ENCODE data around the gene SDK2.

The SDK2 gene

GRCh38 chr17:73356561-73357170, 287.6 kb downstream of the SDK2 start:
- DNase-seq = no peak

DNA sequence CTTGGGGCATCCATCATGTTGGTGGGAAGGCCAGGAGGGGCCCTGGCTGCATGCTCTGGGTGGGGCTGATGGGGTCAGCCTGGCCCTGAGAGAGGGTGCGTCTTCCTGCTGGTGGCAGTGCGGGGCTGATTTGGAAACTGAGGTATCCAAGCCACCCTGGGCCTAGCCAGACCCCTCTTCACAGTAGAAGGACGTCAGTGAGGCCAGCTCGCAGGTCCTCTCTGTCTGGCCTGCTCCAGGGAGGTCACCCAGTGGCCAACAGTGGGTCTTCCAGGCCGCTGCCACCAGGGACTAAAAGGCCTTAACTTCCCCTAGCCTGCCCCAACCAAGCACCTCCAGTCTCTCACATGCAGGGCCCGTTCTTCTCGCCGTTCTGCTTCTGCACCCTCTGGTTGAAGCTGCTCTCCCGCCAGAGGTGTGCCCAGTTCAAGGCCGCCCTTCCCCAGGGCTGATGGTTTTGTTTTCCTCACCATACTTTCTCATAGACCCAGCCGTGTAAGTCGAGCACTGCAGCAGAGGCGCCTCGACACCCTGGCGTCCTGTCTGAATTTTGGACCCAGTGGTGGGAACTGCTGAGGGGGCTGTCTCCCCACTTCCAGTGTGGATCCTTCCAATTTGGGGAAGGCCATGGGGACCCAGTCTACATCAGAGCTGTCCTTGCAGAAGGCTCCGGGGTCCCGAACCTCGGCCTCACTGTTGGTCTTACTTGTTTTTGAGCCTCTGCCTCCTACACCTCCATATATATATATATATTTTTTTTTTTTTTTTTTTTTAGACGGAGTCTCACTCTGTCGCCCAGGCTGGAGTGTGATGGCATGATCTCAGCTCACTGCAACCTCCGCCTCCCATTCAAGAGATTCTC, 289.6 kb downstream of the SDK2 start:
- no peak for DNase-seq

DNA sequence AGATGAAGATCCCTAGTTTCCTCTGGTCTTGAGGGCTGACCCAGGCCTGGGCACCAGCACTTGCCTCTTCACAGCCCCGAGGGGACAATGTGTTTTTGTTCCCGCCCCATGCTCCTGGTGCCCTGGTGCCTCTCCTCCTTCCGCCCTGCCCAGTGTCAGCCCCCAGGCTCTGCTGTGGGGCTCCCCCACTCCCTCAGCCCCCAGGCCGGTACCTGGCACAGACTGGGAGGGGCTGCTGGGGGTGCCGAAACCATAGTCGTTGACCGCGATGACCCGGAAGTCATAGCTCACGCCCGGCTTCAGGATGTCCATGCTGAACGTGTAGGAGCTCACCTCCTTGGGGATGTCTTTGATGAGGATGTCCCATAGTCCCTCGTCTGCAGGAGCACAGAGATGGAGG, 292.0 kb downstream of the SDK2 start:
- DNase-seq = no peak

DNA sequence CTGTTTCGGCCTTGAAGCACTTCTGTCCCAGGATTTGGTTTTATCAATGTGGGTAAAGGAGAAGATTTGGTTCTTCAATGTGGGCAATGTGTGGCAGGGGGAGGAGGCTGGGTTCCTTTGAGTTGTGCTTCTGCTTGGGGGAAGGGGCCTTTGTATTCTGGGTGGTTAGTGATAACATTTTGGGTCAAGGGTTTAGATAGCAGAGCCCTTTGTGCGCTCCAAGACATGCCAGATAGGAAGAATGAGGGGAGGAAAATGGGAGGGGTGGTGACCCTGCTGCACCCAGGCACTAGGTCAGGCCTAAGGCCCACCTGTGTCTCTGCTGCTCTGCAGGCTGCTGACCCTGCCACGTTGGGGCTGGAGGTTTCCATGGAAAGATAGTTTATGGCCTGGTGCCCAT, 292.5 kb downstream of the SDK2 start:
- no peak for DNase-seq

DNA sequence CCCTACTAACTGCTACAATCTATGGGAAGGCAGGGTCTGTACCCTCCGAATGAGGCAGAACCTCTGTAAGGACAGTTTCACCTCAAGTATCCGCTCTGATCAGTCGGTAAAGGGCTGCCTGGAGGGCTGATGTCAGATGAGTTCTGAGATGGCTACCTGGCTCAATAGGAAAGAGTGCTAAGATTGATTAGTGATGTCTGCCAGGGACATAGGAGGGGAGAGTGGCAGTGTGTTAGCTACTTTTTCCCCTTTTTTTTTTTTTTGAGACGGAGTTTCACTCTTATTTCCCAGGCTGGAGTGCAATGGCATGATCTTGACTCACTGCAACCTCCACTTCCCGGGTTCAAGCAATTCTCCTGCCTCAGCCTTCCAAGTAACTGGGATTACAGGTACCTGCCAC, 293.4 kb downstream of the SDK2 start:
- no peak for DNase-seq

DNA sequence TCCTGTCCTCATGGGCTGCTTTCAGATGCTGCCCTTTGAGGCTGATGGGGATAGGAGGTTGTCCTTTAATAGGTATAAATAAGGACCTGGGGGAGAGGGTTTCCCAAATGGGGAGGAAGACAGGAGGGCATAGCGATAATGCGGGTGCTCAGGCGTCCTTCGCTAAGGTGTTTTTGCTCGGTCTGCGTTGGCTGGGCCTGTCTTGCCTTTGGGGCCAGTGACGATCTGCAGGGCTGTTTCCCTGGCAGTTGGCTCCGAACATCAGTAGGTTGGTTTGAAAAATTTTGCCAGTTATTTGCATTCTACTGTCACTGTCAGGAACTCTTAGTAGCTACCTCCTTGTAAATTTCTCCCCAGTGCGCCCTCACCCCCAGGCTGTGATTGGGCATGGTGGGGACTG, 294.6 kb downstream of the SDK2 start:
- no peak for DNase-seq

- DNase-seq = no peak
These were observed 295.1 kb downstream of the SDK2 start for GRCh38 chr17:73349138-73349537.

DNA sequence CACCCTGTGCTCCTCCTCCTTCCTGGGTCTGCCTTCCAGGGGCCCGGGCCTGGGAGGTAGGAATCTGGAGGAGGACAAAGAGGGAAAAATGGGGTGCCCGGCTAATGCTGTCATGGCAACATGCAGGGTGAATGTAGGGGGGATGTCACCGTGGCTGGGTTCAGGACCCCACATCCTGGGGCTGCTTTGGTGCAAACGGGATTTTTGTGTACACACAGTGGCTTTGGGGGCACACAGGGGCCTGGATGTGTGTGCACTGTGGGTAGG, 295.5 kb downstream of the SDK2 start:
- no peak for DNase-seq

DNA sequence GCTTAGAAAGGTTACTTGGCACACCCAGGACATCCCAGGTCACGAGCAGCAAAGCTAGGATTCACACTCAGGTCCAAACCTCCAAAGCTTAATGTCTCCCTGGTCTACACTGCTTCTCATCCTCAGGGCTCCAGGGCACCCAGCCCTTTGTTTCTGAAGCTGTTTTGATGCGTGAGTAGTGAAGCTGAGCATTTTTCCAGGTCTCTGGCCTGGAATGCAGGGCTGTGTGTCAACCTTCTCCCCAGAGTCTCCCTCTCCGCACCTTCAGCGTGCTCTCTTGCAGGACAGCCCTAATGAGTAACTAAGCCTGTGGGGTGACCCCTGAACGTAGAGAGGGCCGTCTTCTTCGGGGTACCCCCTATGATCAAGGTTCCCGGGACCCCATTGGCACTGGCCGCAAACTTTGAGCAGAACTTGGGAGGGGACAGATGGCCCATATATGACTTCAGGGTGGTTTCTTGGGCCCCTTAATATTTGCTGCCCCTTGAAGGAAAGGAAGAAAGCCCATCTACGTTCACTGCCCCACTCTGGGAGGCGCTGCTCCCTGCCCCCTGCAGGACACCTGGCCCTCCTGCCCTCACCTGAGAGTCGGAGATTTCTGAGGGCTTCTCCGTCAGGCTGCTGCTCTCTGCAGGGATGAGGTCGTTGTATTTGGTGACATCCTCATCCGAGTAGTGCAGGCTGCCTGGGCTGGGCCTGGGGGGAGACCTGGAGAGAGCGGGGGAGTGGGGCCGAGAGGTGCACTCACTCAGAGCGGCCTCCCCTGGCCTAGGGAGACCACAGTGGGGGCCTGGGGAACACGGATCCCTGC, 296.0 kb downstream of the SDK2 start:
- no peak for DNase-seq

GRCh38 chr17:73347351-73347750, 296.9 kb downstream of the SDK2 start:
- no peak for DNase-seq

- DNase-seq = no peak
These were observed 297.6 kb downstream of the SDK2 start for GRCh38 chr17:73346501-73347162.

- DNase-seq = no peak
These were observed 300.3 kb downstream of the SDK2 start for GRCh38 chr17:73343739-73344454.

DNA sequence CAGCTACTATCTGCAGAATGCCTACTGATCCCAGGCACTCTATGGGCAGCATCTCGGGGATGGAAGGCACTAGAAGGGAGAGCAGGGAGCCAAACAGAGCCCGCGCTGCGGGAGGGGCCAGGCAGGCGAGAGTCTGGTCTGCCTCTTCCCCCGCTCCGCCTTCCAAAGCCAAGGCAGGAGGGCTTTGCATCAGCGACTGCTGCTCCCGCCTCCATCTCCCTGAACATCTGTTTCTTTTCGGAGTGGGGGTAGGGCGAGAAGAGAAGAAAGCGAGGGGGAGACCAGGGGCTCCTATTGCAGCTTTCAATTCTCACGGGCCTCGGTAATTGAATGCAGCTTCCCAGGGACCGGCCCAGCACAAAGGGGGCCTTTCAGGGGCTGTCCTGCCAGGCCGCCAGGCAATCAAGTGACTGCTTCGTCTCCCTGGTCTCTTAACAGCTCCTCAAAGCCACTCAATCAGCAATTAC, 301.0 kb downstream of the SDK2 start:
- DNase-seq = no peak

- DNase-seq = no peak
These were observed 301.6 kb downstream of the SDK2 start for GRCh38 chr17:73342541-73343167.

DNA sequence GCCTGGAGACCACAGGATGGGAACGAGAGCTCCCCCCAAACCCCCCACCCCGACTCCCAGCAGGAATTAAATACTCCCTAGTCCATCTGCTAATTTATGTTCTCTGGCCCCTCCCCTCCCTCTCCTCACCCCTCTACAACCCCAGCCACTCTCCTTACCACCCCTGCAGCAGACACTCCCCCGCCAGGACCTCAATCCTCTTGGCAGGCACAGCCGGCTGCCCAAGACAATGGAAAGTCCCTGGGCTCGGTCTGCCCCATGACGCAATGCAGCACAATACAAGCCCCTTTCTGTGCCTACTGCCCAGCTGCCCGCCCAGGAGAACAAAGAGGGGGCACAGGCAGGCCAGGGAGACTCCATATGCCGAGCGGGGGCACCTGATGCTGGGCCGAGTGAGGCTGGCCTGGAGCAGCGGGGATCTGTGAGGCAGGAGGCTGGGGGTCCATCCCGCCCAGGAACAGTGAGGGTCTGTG, 302.2 kb downstream of the SDK2 start:
- DNase-seq = peak in 1 of 2 donors; percentile 10

DNA sequence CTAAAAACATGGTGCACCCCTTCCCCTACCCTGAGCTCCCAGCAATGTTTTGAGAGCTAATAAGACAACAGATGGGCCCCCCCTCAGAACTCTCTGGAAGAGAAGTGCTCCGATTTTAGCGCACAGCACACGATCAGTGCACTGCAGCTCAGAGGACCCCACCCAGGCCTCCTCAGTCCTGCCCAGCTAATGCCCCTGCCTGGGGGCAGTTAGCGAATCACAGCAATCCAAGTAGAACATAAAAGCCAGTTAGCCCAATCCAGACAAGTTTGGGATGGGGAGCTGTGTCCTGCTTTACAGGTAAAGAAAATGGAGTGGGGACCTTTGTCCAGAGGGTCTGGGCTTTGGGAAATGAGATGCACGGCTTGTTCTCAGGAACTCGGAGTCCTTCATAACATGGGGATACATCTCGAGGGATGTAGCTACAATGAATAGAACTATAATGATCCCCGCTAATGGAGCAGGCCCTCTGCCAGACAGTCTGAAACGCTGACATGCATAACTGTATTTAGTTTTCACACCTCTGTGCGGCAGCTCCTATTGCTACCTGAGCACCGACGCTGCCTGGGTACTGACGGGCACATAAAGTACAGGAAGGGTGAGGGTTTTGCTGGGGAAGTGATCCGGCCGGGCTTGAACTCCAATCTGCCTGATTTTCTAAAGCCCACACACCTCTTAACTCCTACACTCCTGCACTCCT, 302.7 kb downstream of the SDK2 start:
- DNase-seq = no peak

DNA sequence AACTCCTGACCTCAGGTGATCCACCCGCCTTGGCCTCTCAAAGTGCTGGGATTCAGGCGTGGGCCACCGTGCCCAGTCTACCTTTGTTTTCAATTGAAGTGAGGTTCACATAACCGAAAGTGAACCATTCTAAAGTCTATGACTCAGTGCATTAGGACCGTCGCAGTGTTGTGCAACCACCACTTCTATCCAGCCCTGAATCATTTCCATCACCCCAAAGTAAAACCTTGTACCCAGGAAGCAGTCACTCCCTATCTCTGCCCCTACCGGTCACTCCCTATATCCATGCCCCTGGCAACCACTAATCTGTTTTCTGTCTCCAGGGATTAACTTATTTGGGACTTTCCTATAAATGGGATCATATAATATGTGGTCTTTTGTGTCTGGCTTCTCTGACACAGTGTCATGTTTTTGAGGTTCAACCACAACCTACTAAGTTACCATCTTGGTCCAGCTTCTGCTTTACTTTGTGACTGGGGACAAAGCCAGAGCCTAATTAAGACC, 304.1 kb downstream of the SDK2 start:
- DNase-seq = peak in 1 of 2 donors; percentile 69

DNA sequence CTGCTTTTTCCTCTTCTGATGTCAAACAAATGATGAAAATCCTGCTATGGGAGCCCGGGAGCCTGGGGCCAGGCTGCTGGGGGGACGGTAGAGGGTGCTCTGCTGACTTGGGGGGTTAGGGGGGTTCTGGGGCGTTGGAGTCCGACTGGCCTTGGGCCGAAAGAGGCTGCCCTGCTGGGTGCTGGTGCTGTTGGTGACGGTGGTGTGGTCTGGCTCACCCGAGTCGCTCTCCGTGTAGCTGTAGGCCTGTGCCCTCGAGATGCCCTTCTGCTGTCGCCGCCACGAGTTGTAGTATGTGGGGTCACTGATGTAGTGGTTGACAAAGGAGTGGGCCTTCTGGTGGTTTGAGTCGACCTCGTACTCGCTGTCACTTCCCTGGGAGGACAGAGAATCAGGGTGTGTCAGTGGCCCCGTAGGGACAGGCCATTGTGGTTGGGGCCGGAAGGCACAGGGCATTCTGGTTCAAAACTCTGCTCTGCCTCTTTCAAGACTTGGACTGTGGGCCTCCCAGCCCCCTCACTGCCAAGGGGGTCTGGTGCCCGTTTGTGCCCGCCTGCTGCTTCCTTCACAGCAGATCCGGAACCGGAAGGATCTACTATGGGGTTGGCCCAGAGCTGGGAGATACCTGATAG, 305.6 kb downstream of the SDK2 start:
- DNase-seq = no peak

DNA sequence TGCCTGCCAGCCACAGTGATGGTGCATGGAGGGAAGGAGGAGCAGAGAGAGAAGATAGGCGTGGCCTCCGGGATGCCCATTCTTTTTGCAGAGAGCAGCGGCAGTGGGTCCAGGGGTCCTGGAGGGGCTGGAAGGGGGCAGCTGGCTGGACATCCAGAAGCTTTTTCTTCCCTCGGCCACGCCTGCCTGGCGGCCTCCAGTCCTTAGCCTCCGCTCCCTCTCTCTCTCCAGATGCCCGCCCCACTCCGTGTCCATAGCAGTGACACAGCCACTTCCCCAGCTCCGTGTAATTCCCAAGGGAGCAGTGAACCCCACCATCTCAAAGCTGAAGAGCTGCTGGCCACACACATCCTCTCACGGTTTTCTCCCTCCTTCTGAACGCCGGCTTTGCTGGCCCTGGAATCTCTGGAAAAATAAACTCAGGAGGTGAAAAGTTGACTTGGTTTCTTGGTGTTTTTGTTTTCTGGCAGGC, 306.2 kb downstream of the SDK2 start:
- no peak for DNase-seq

DNA sequence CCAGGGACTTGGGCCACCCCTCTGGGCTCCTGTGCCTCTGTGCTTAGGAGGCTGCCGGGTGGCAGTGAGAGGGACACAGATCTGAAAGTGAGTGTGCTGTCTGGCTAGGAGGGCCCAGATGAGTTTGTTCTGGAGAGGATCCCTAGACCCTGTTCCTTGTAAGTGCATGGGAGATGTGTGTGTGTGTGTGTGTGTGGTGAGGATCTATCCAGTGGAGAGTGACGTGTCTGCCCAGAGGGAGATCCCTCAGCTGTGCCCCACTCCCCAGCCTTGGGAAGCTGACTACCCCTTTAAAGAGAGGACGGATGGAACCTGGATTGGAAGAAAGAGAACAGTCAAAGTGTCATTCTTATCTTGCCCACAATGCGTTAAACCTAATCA, 306.9 kb downstream of the SDK2 start:
- no peak for DNase-seq

All from CD4-positive, alpha-beta T cell treated with Interleukin-1 beta for 1 hour (primary cell).